ENCODE data around the gene ING2. TPM values are rescaled to one million over a fixed set of nuclear protein-coding genes. Genes with fewer than 3 reads are reported as not detected.
"Not testable (repeated sequence)": the region's sequence is repeated elsewhere in the genome, so short reads cannot be mapped to it uniquely, and the experiment has no call there.

The ING2 gene
- total RNA-seq, 2 donors from 2014 or later = 13.0 to 14.7 TPM

DNA sequence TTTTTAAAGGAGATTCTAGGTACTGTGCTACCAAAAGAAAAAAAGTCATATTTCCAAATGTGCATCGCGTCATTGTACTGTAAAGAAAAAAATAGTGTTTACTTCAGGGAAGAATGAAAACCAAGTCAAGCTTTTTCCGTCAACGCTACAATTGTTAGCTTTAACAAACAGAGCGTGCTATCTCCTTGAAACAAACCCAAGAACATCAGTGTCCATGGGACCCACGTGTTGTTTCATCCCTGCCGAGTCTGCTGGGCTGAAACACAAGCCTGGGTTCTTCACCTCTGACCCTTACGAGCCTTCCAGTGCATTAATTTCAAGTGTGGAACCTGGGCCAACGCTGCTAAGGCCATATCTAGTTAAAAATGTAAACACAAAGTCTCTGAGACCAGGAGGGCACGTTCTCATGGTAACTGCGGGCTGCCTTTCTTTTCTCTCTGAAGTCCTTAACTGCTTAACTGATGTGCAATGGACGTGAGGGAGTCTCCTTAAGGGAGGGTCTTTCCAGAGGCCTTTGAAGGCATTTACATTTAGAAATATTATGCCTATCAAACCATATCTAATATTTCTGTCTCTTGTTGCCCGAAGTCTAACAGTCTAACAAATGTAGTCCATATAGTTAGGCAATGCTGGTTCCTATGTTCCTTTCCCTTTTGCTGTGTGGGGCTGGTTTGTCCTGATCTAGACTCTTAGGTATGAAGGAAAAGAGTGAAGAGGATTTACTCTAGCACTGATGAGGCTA is 36.3 kb downstream of the ING2 start:
- intact Hi-C loops (cut with DNase I, micrococcal nuclease) = no loop called here
- DNase-seq (no peak), ATAC-seq (no peak)

DNA sequence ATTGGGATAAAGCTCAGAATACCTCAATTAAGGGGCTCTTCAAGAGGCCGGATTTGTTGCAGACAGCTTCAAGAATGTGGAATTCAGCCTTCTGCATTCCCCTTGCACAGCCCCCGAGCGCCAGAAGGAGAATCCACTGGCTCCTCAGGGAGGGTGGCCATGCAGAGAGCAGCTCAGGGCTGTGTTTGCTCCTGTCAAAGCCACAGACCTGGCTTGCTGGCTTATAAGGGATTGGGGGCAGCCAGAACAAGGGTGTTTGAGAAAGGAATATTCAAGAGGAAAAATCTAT is 36.8 kb downstream of the ING2 start:
- no peak for DNase-seq
- no peak for ATAC-seq

DNA sequence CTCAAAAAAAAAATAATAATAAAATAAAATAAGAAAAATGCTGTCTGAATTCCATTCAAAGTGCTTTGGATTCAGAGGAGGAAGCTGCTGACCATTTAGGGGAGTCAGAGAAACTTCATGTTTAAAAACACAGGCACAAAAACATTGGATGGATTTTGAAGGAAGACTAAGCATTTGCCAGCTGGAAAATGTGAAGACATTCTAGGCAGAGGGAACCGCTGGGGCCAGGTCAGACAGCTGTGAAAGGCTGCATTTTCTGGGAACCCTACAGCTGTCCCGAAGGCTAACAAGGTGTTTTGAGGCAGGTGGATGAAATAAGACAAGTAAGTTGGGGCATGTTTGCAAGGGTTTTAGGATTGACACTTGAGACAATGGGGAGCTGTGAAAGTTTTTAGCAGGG is 38.6 kb downstream of the ING2 start:
- no peak for DNase-seq
- intact Hi-C loops (cut with DNase I, micrococcal nuclease) = no loop called here
- no peak for ATAC-seq

More for the DNA sequence above, 36.8 kb downstream of the ING2 start:
- intact Hi-C loops (cut with DNase I, micrococcal nuclease) = no loop called here

DNA sequence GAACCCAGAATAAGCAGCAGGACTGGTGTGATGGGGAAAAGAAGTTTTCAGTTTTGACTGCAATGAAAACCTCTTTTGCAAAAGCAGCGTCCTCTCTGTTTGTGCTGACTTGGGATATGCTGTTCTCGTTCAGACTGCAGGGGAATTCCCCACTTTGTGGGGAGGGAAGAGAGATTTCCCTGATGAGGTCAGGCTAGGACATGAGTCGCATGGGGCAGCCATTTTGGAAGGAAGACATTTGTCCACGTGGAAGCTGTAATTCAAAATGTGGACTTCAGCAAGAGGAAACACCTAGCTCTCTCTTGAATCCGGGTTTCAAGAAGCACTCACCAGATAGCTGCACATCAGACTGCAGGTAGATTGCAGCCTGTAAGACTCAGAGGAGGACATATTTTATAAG is 39.3 kb downstream of the ING2 start:
- no peak for DNase-seq
- ATAC-seq = no peak
- intact Hi-C loops (cut with DNase I, micrococcal nuclease) = no loop called here

DNA sequence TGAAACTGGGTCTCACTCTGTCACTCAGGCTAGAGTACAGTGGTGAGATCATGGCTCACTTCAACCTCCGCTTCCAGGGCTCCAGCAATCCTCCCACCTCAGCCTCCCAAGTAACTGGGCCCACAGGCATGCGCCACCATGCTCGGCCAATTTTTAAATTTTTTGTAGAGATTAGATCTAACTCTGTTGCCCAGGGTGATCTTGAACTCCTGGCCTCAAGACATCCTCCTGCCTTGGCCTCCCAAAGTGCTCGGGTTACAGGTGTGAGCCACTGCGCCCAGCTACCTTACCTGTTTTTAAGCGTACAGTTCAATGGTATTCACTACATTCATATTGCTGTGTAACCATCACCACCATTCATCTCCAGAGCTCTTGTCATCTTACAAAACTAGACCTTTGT is 41.5 kb downstream of the ING2 start:
- intact Hi-C loops (cut with DNase I, micrococcal nuclease) = no loop called here

DNA sequence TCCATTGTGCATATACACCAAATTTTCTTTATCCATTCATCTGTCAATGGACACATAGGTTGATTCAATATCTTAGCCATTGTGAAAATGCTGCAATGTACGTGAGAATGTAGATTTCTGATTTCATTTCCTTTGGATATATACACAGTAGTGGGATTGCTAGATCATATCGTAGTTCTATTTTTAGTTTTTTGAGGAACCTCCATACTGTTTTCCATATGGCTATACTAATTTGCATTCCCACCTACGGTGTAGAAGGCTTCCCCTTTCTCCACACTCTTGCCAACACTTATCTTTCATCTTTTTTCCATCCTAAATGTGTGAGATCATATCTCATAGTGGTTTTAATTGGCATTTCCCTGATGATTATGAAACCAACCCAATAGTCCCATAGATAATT is 43.4 kb downstream of the ING2 start:
- intact Hi-C loops (cut with DNase I, micrococcal nuclease) = no loop called here
- DNase-seq = no peak
- ATAC-seq = no peak

More for the DNA sequence above, 41.5 kb downstream of the ING2 start:
- ATAC-seq (no peak), DNase-seq (no peak)

DNA sequence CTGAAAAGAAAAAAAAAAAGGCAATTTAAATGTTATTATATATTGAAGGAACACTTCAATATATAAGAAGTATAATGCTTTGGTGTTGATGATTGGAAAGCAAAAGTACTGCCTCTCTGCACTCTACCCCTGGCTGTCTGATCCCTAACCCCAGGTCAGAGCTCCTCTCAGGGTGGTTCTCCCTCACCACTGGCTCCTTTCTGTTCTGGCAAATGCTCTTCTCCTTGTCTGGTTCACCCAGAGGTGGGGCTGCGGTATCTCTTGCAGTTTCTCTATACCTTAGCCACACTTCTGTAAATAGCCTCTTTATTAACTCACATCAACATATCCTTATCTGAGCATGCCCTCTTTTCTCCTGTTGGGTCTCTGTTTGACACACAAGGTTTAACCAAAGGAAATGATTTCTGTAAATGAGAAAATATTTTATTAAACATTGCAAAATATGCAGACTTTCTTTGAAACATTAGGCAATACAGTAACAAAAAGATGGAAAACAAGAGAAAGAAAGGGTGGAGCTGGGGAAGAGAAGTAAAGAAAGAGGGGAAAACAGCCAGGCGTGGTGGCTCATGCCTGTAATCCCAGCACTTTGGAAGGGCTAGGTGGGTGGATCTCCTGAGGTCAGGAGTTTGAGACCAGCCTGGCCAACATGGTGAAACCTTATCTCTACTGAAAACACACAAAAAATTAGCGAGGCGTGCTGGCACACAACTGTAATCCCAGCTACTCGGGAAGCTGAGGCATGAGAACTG is 45.7 kb downstream of the ING2 start:
- DNase-seq (no peak), ATAC-seq (no peak)
- intact Hi-C loops (cut with DNase I, micrococcal nuclease) = no loop called here

DNA sequence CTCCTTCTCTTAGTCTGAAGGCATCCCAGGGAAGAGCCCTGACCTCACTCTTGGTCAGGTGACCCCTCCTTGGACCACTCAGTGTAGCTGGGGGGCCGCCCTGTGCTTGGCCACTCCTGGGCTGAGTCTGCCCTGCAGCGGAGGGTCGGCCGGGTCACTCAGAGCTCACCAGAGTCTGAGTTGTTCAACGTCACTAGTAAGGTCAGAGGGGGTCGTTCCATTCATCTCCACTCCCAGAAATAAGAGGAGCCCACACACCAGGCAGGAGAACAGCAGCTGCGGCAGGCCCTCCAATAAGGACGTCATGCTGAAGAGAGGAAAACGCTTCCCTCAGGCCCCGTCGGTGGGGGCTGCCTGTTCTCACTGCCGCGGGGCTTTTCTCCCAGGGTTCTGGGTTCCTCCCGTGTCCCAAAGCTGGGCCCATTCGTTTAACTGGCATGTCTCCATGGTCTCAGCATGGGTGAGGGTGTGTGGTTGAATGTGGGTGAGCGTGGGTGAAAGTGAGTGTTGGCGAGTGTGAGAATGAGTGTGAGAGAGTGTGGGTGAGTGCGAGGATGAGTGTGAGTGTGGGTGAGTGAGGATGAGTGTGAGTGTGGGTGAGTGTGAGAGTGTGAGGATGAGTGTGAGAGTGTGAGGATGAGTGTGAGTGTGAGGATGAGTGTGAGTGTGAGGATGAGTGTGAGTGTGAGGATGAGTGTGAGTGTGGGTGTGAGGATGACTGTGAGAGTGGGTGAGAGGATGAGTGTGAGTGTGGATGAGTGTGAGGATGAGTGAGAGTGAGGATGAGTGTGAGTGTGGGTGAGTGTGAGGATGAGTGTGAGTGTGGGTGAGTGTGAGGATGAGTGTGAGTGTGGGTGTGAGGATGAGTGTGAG is 47.7 kb downstream of the ING2 start:
- DNase-seq = no peak
- intact Hi-C loops (cut with DNase I, micrococcal nuclease) = no loop called here
- no peak for ATAC-seq

DNA sequence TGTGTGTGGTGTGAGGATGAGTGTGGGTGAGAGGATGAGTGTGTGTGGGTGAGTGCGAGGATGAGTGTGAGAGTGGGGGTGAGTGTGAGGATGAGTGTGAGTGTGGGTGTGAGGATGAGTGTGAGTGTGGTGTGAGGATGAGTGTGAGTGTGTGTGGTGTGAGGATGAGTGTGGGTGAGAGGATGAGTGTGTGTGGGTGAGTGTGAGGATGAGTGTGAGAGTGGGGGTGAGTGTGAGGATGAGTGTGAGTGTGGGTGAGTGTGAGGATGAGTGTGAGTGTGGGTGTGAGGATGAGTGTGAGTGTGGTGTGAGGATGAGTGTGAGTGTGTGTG is 48.3 kb downstream of the ING2 start:
- ATAC-seq; DNase-seq; intact Hi-C loops (cut with DNase I, micrococcal nuclease): not testable (repeated sequence)

DNA sequence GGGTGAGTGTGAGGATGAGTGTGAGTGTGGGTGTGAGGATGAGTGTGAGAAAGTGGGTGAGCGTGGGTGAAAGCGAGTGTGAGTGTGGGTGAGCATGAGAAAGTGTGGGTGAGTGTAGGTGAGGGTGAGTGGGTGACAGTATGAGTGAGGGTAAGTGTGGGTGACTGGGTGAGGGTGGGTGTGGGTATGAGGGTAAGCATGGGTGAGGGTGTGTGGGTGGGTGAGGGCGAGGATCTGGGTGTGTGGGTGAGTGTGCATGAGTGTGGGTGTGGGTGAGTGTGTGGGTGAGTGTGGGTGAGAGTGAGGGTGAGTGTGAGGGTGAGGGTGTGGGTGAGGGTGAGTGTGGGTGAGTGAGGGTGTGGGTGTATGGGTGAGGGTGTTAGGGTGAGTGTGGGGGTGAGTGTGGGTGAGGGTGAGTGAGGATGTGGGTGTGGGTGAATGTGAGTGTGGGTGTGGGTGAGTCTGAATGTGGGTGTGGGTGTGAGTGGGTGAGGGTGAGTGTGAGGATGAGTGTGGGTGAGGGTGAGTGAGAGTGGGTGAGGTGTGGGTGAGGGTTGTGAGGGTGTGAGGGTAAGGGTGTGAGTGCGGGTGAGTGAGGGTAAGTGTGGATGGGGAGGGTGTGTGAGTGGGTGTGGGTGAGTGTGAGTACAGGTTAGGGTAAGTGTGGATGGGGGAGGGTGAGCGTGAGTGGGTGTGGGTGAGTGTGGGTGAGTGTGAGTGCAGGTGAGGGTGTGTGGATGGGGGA is 48.9 kb downstream of the ING2 start:
- DNase-seq (no peak), ATAC-seq (no peak)
- intact Hi-C loops (cut with DNase I, micrococcal nuclease) = no loop called here

DNA sequence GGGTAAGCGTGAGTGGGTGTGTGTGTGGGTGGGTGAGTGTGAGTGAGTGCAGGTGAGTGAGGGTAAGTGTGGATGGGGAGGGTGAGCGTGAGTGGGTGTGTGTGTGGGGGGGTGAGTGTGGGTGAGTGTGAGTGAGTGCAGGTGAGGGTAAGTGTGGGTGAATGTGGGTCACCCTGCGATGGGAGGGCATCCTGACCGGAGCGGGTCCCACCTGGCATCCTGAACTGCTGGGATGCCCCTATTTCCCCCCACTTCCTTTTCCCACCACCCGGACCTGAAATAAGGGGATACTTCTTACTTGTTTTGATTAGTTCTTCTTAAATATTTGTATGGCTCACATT is 49.5 kb downstream of the ING2 start:
- DNase-seq = no peak
- no peak for ATAC-seq

DNA sequence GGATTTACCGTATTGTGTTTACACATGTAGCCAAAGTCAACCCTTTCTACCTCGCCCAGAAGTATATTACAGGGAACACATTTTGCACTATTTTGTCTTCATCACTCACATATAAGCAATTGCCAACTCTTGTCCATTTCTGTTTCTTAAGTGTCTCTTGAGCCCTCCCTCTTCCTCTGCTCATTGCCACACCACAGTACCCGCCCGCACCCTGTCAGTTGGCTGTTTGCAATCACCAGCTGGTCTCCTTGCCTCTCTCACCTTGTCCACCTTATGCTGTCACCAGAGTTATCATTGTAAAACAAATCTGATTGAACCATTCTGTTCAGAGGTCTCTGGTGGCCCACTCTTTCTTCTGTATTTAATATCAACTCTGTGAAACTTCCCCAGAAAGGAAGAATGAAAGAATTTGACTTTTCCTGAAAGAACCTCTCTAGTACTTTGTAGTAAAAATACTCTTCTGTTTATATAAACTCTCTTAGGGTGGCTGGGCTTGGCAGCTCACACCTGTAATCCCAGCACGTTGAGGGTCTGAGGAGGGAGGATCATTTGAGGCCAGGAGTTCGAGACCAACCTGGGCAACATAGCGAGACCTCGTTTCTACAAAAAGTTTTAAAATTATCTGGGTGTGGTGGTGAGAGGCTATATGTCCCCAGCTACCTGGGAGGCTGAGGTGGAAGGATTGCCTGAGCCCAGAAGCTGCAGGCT is 50.2 kb downstream of the ING2 start:
- no peak for DNase-seq
- no peak for ATAC-seq
- intact Hi-C loops (cut with DNase I, micrococcal nuclease) = no loop called here

More for the DNA sequence above, 49.5 kb downstream of the ING2 start:
- intact Hi-C loops (cut with DNase I, micrococcal nuclease) = no loop called here

DNA sequence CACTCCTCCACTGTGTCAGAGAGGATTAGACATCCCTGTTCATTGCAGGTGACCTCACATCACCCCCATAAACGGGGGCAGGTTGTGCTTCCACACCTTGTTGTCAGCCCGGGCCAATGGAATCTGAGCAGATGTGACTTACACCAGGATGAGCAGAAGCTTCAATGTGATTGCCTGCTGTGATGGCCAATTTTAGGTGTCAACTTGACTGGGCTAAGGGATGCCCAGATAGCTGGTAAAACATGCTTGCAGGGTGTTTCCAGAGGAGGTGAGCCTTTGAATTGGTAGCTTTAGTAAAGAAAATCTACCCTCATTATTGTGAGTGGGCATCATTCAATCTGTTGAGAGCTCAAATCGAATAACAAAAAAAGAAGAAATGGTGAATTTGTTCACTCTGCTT is 52.1 kb downstream of the ING2 start:
- no peak for DNase-seq
- intact Hi-C loops (cut with DNase I, micrococcal nuclease) = no loop called here
- ATAC-seq = no peak

DNA sequence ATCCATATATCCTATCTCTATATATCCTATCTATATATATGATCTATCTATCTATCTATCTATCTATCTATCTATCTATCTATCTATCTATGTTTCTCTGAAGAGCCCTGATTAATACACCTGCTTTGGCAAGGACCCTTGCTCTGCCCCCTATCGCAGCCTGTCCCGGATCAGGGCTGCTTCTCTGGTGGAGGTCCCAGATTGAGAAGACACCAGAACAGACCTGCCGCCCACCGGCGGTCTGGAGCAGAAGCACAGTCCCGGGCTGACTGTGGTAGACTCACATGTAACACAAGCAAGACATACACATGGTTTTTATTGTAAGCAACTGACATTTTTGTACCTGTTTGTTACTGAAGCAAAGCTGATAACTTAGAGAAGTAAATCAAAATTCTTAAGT is 52.8 kb downstream of the ING2 start:
- ATAC-seq = no peak
- DNase-seq = no peak
- intact Hi-C loops (cut with DNase I, micrococcal nuclease) = no loop called here

DNA sequence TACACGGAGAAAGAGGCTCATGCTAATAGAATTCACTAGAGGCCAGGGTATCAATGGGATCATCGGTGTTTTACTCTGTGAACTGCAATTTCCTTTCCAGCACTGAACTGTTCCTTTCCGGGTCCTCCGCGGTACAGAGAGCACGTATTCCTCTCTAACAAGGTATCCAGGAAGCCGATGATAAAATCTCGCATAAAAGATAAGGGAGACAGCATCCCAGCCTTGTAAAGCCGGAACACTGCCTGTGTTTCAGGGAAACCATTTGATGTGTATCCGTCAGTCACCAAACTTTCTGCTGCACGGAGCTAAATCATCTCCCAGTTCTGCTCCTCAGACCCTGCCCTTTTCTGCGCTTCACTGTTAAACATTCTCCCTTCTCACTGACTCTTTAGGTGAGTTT is 54.0 kb downstream of the ING2 start:
- ATAC-seq = no peak
- intact Hi-C loops (cut with DNase I, micrococcal nuclease) = no loop called here
- no peak for DNase-seq

DNA sequence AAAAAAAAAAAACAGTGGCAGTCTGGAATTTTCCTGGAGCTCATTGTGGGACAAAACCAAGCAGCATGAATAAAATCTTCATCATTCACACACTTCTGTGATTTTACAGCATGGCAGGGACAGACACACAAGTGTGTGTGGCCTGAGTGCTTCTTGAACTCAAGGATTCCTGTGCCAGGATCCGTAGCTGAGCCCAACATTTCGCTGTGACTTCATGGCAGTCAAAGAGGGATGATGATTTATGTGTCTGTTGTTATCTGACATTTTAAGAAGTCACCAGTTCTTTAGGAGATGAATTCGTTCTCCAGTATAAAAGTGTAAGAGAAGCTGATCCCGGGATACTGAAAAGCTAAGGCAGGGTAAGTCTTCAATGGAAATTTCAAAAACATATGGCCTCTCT is 57.0 kb downstream of the ING2 start:
- intact Hi-C loops (cut with DNase I, micrococcal nuclease) = no loop called here
- DNase-seq (no peak), ATAC-seq (no peak)
